Breast epithelium (tissue), 3 donors: ENCODE results near the gene GEMIN8.

Experiments
- CTCF ChIP-seq, 3 donors: fragments of 450-650 bp; IDR thresholded peaks; one replicate each; pipeline ENCODE4 v1.5.1; 2016 to 2017; ENCODE audit warnings: antibody characterized with exemption in 3 of 3, mild to moderate bottlenecking in 3 of 3, moderate library complexity in 3 of 3
- POLR2A ChIP-seq: fragments of 450-650 bp; IDR thresholded peaks from one replicate; pipeline ENCODE4 v1.6.1; 2016; ENCODE audit warnings: antibody characterized with exemption, mild to moderate bottlenecking, moderate library complexity
- POLR2AphosphoS5 ChIP-seq, 3 donors: sonication (generic); formaldehyde crosslinking; IDR thresholded peaks; one replicate each; pipeline ENCODE4 v1.6.1; 2017; ENCODE audit warnings: antibody characterized with exemption in 3 of 3

GRCh38 chrX:13983734-13984133, 46.0 kb downstream of the GEMIN8 start:
- TF ChIP-seq CTCF (IDR thresholded peaks at IDR 0.05) (no peak), POLR2A (no peak), POLR2AphosphoS5 (IDR thresholded peaks at IDR 0.05) (no peak)
